Transverse colon (tissue), 4 donors: ENCODE results near the gene CCHCR1. TPM values are rescaled to one million over a fixed set of nuclear protein-coding genes. Genes with fewer than 3 reads are reported as not detected.
A peak's percentile ranks its signal among the peaks of the same experiment; 100 is the strongest.

Experiments used
- DNase-seq: peaks from one replicate; pipeline ENCODE4 v3.0.0-alpha.2; 2019
- H3K27ac ChIP-seq, 4 donors: fragments of 200-600 bp; sonication (generic); 2 replicates each; pipeline ENCODE4 v1.5.1; 2016 to 2018; ENCODE audit warnings: inconsistent platforms in 4 of 4
- H3K27me3 ChIP-seq: fragments of 200-600 bp; sonication (generic); 2 replicates; pipeline ENCODE4 v1.5.1; 2017; ENCODE audit warnings: inconsistent platforms
- H3K36me3 ChIP-seq, 4 donors: fragments of 200-600 bp; sonication (generic); 2 replicates each; pipeline ENCODE4 v1.5.1; 2017 to 2019; ENCODE audit warnings: inconsistent platforms in 4 of 4
- H3K4me1 ChIP-seq, 4 donors: fragments of 200-600 bp; sonication (generic); 2 replicates each; pipeline ENCODE4 v1.5.1; 2017 to 2020; ENCODE audit warnings: inconsistent platforms in 4 of 4
- H3K4me3 ChIP-seq, 4 donors: fragments of 200-600 bp; sonication (generic); 1 replicate in 1 of 4; 2 replicates in 3 of 4; pipeline versions ENCODE4 v1.5.1 to v1.6.1; 2017 to 2019; ENCODE audit warnings: inconsistent platforms in 4 of 4
- H3K9me3 ChIP-seq, 2 donors: fragments of 200-600 bp; sonication (generic); 2 replicates each; pipeline ENCODE4 v1.5.1; 2017 to 2019; ENCODE audit warnings: inconsistent platforms in 2 of 2
- CTCF ChIP-seq, 5 experiments: fragments of 200-600 bp in 3 of 5; fragments of 450-650 bp in 2 of 5; sonication (generic) in 3 of 5; IDR thresholded peaks; 1 replicate in 2 of 5; 2 replicates in 3 of 5; pipeline ENCODE4 v1.5.1; 2016 to 2017; ENCODE audit warnings: antibody characterized with exemption in 5 of 5, inconsistent platforms in 3 of 5, mild to moderate bottlenecking in 2 of 5, moderate library complexity in 1 of 5
- EP300 ChIP-seq: sonication (generic); formaldehyde crosslinking; IDR thresholded peaks from one replicate; pipeline ENCODE4 v1.6.1; 2017; ENCODE audit warnings: antibody characterized with exemption, low read depth
- POLR2A ChIP-seq: fragments of 450-650 bp; IDR thresholded peaks from one replicate; pipeline ENCODE4 v1.6.1; 2016; ENCODE audit warnings: antibody characterized with exemption, mild to moderate bottlenecking, moderate library complexity
- POLR2AphosphoS5 ChIP-seq, 3 donors: sonication (generic); formaldehyde crosslinking; IDR thresholded peaks; one replicate each; pipeline ENCODE4 v1.6.1; 2016; ENCODE audit warnings: antibody characterized with exemption in 3 of 3
- WGBS, 2 donors: methylation state at CpG; one replicate each; pipeline ENCODE4 v1.1.5; 2018; ENCODE audit warnings: low coverage in 1 of 2; 5-methylcytosine and 5-hydroxymethylcytosine counted together
- in situ Hi-C, 4 donors: fragments of 200-750 bp; cut with MboI; loops; one replicate each; pipeline versions ENCODE4 v1.15.0 to v1.15.1; 2017; ENCODE audit warnings: low sequenced_read_pairs in 3 of 4, low pct_ligation_motif_present in 1 of 4, low pct_unique_long_range_greater_than_20kb in 1 of 4
- intact Hi-C: fragments of 100-400 bp; cut with DNase I; formaldehyde crosslinking; loops from one replicate; pipeline ENCODE4 v1.15.1; 2023; ENCODE audit warnings: low total_unique reads
- total RNA-seq, 4 donors: library from RNA; depleted of rRNA; stranded (reverse); fragments of >200 nt; gene quantifications; one replicate each; pipeline ENCODE4 v1.1.0, GENCODE V29; 2016

The CCHCR1 gene
- total RNA-seq, 4 donors from 2014 or later, result 15.0 to 44.1 (median 29.9) TPM

GRCh38 chr6:31158863-31159855 lies 1.6 kb upstream of the CCHCR1 start:
- Histone ChIP-seq H3K9me3 (no peaks in the 10 kb centered on the region), H3K27me3 (no peaks in the 10 kb centered on the region), H3K4me3 (peak overlapping the region; percentile 56 to 71 (median 63)), H3K4me1 (peaks cover 11 to 20% (median 19%) of the 10 kb centered on the region in 4 donors), H3K27ac (peak overlapping the region; percentile 75 to 90 (median 86)), H3K36me3 (no peaks in the 10 kb centered on the region)
- in situ Hi-C loops (no loop called here), intact Hi-C loops (no loop called here)
- no peak for TF ChIP-seq EP300
- TF ChIP-seq POLR2A, result no peak
- no peak for TF ChIP-seq POLR2AphosphoS5 (IDR thresholded peaks at IDR 0.05)
- no peak for DNase-seq
- WGBS, 2 donors, result 0 to 14% methylated on average over 4 to 35 of the region's 35 CpGs

GRCh38 chr6:31158140-31158862 lies 699 bp upstream of the CCHCR1 start, which contains the start of gene TCF19:
TCF19 (plus strand) TSS chr6:31158589; CDS start chr6:31159470, 881 bp downstream.
- in situ Hi-C loops, result no loop called here
- intact Hi-C loops, result no loop called here
- 0% methylated on average over 54 of the region's 65 CpGs; no CpG with 5 or more reads in 1 of the 2 donors for WGBS, 2 donors

GRCh38 chr6:31156641-31157040 lies 961 bp downstream of the CCHCR1 start:
- 90 to 93% methylated on average over 5 to 7 of the region's 7 CpGs for WGBS, 2 donors
- Histone ChIP-seq H3K4me3 (no peak overlapping the region), H3K9me3 (no peaks in the 10 kb centered on the region)

More at GRCh38 chr6:31158140-31158862, 699 bp upstream of the CCHCR1 start, which contains the start of gene TCF19:
- H3K27me3 ChIP-seq, result no peaks in the 10 kb centered on the region
- peak; percentile 99 for DNase-seq
- H3K36me3 ChIP-seq, result no peaks in the 10 kb centered on the region
- no peaks in the 10 kb centered on the region for H3K9me3 ChIP-seq
- TF ChIP-seq CTCF (IDR thresholded peaks at IDR 0.05) (no peak), EP300 (no peak), POLR2A (peak; percentile 14), POLR2AphosphoS5 (IDR thresholded peaks at IDR 0.05) (peak; percentile 32 to 53 (median 41))
- peaks cover 11 to 20% (median 19%) of the 10 kb centered on the region in 4 donors for H3K4me1 ChIP-seq
- H3K4me3 ChIP-seq, result peak within 1 kb of the TSS; percentile 56 to 71 (median 63)
- peak within 1 kb of the TSS; percentile 80 to 90 (median 86) for H3K27ac ChIP-seq

GRCh38 chr6:31154436-31154835 lies 3.2 kb downstream of the CCHCR1 start:
- Histone ChIP-seq H3K27me3 (no peaks in the 10 kb centered on the region), H3K27ac (no peak overlapping the region), H3K4me1 (peaks cover 7 to 15% (median 14%) of the 10 kb centered on the region in 4 donors), H3K4me3 (no peak overlapping the region), H3K9me3 (no peaks in the 10 kb centered on the region), H3K36me3 (no peaks in the 10 kb centered on the region)
- in situ Hi-C loops (no loop called here), intact Hi-C loops (no loop called here)
- DNase-seq, result no peak
- TF ChIP-seq EP300, result no peak
- TF ChIP-seq POLR2AphosphoS5 (IDR thresholded peaks at IDR 0.05), result no peak
- TF ChIP-seq POLR2A, result no peak
- TF ChIP-seq CTCF (IDR thresholded peaks at IDR 0.05), result no peak
- 94 to 96% methylated on average over 3 to 15 of the region's 15 CpGs for WGBS, 2 donors

More at GRCh38 chr6:31156641-31157040, 961 bp downstream of the CCHCR1 start:
- H3K36me3 ChIP-seq, result no peaks in the 10 kb centered on the region
- TF ChIP-seq CTCF (IDR thresholded peaks at IDR 0.05), result no peak
- H3K27me3 ChIP-seq, result no peaks in the 10 kb centered on the region
- no peak overlapping the region for H3K27ac ChIP-seq
- intact Hi-C loops, result no loop called here
- H3K4me1 ChIP-seq, result peaks cover 11 to 20% (median 19%) of the 10 kb centered on the region in 4 donors
- no peak for DNase-seq
- in situ Hi-C loops, result no loop called here
